Measurements from ENCODE around the gene GNB1L. TPM values are rescaled to one million over a fixed set of nuclear protein-coding genes. Genes with fewer than 3 reads are reported as not detected.
A peak's percentile ranks its signal among the peaks of the same experiment; 100 is the strongest.

GNB1L gene
- polyA plus RNA-seq, 3 donors = 3.4 to 6.0 (median 4.8) TPM

- no peak for DNase-seq
- WGBS (ENCODE audit: insufficient coverage) = 45% methylated on average over 43 of the region's 43 CpGs
- Histone ChIP-seq H4K20me1 (ENCODE audit: insufficient read depth, low read length) (no peaks in the 10 kb centered on the region), H2AFZ (ENCODE audit: insufficient read depth, low read depth, low read length, poor library complexity, severe bottlenecking) (no peak overlapping the region), H3K4me3 (replicated peaks in 1 of 3; ENCODE audit: low read depth in 2 of 3, low read length in 3 of 3) (no peak overlapping the region), H3K27ac (ENCODE audit: low read depth in 1 of 2, low read length in 2 of 2) (no peak overlapping the region), H3K79me2 (ENCODE audit: insufficient read depth, low read length) (no peaks in the 10 kb centered on the region), H3K9me3 (replicated peaks in 1 of 2; ENCODE audit: control insufficient read depth in 1 of 2, insufficient read depth in 1 of 2, low read length in 2 of 2) (peaks cover 0 to 42% of the 10 kb centered on the region in 2 donors), H3K4me2 (replicated peaks; ENCODE audit: extremely low read depth, low read length, poor library complexity, severe bottlenecking) (no peak overlapping the region), H3K36me3 (replicated peaks in 1 of 2; ENCODE audit: control insufficient read depth in 1 of 2, insufficient read depth in 2 of 2, low read length in 2 of 2) (no peaks in the 10 kb centered on the region), H3K9ac (ENCODE audit: insufficient read depth, low read length, poor library complexity, severe bottlenecking) (no peak overlapping the region), H3K27me3 (ENCODE audit: control insufficient read depth in 2 of 2, insufficient read depth in 2 of 2, low read length in 2 of 2) (peaks cover 57 to 88% of the 10 kb centered on the region in 2 donors), H3K4me1 (ENCODE audit: control insufficient read depth in 1 of 2, insufficient read depth in 2 of 2, low read length in 2 of 2) (peaks cover 18 to 29% of the 10 kb centered on the region in 2 donors)
- peak overlapping the region in 1 of 2 donors; percentile 96 for H3K4me3 Mint-ChIP-seq
- H3K9me3 Mint-ChIP-seq = peaks cover 0 to 30% (median 15%) of the 10 kb centered on the region in 7 donors
- peaks cover 10 to 14% of the 10 kb centered on the region in 2 donors for H3K36me3 Mint-ChIP-seq
- peaks cover 29% of the 10 kb centered on the region for H3K4me1 Mint-ChIP-seq
- no peak overlapping the region for H3K27ac Mint-ChIP-seq
- intact Hi-C loops (cut with micrococcal nuclease) = no loop called here
- TF ChIP-seq CTCF (IDR thresholded peaks at IDR 0.05) = no peak
- H3K27me3 Mint-ChIP-seq (ENCODE audit: low read depth in 3 of 3) = peaks cover 79 to 93% (median 83%) of the 10 kb centered on the region in 3 donors
Observed at GRCh38 chr22:19757985-19758895, 96.4 kb downstream of the GNB1L start.

- Mint-ChIP-seq H3K36me3 (peaks cover 10 to 14% of the 10 kb centered on the region in 2 donors), H3K4me3 (peak overlapping the region; percentile 90 to 96), H3K27me3 (ENCODE audit: low read depth in 3 of 3) (peaks cover 75 to 93% (median 81%) of the 10 kb centered on the region in 3 donors), H3K27ac (peak overlapping the region in 1 of 7 donors; percentile 73), H3K9me3 (peaks cover 0 to 30% (median 15%) of the 10 kb centered on the region in 7 donors), H3K4me1 (peaks cover 29% of the 10 kb centered on the region)
- intact Hi-C loops (cut with micrococcal nuclease) = no loop called here
- H2AFZ ChIP-seq (ENCODE audit: insufficient read depth, low read depth, low read length, poor library complexity, severe bottlenecking) = peak overlapping the region; percentile 80
- no peak overlapping the region for H3K27ac ChIP-seq (ENCODE audit: low read depth in 1 of 2, low read length in 2 of 2)
- no peak for TF ChIP-seq CTCF (IDR thresholded peaks at IDR 0.05)
- H3K27me3 ChIP-seq (ENCODE audit: control insufficient read depth in 2 of 2, insufficient read depth in 2 of 2, low read length in 2 of 2) = peaks cover 50 to 88% of the 10 kb centered on the region in 2 donors
- 19% methylated on average over 13 of the region's 16 CpGs for WGBS (ENCODE audit: insufficient coverage)
- peaks cover 0 to 39% of the 10 kb centered on the region in 2 donors for H3K9me3 ChIP-seq (replicated peaks in 1 of 2; ENCODE audit: control insufficient read depth in 1 of 2, insufficient read depth in 1 of 2, low read length in 2 of 2)
- peak overlapping the region; percentile 51 to 80 (median 52) for H3K4me3 ChIP-seq (replicated peaks in 1 of 3; ENCODE audit: low read depth in 2 of 3, low read length in 3 of 3)
- peaks cover 18 to 29% of the 10 kb centered on the region in 2 donors for H3K4me1 ChIP-seq (ENCODE audit: control insufficient read depth in 1 of 2, insufficient read depth in 2 of 2, low read length in 2 of 2)
- H4K20me1 ChIP-seq (ENCODE audit: insufficient read depth, low read length) = no peaks in the 10 kb centered on the region
- peak in 1 of 3 donors; percentile 16 for DNase-seq
- peak overlapping the region; percentile 53 for H3K9ac ChIP-seq (ENCODE audit: insufficient read depth, low read length, poor library complexity, severe bottlenecking)
- peak overlapping the region; percentile 87 for H3K4me2 ChIP-seq (replicated peaks; ENCODE audit: extremely low read depth, low read length, poor library complexity, severe bottlenecking)
- no peaks in the 10 kb centered on the region for H3K79me2 ChIP-seq (ENCODE audit: insufficient read depth, low read length)
- H3K36me3 ChIP-seq (replicated peaks in 1 of 2; ENCODE audit: control insufficient read depth in 1 of 2, insufficient read depth in 2 of 2, low read length in 2 of 2) = no peaks in the 10 kb centered on the region
Observed at GRCh38 chr22:19757140-19757984, 97.3 kb downstream of the GNB1L start.
